ENCODE results near the gene PUM2.

The PUM2 gene

GRCh38 chr2:20391951-20392699 lies 41.5 kb upstream of the PUM2 start:
- CTCF ChIA-PET: interaction anchor here (0.6 kb wide), 1 partner anchor 110 kb away, joined by 3 read pairs; no protein-coding TSS in a partner anchor
- H3K27ac ChIP-seq: peak overlapping the region; percentile 12; the same call in 1 of the 2 replicates
- POLR2A ChIA-PET (ENCODE audit: low non-redundant PET): no interaction called here
- peak; percentile 82 for DNase-seq (ENCODE audit: low spot score)
- TF ChIP-seq, protein P1, sequence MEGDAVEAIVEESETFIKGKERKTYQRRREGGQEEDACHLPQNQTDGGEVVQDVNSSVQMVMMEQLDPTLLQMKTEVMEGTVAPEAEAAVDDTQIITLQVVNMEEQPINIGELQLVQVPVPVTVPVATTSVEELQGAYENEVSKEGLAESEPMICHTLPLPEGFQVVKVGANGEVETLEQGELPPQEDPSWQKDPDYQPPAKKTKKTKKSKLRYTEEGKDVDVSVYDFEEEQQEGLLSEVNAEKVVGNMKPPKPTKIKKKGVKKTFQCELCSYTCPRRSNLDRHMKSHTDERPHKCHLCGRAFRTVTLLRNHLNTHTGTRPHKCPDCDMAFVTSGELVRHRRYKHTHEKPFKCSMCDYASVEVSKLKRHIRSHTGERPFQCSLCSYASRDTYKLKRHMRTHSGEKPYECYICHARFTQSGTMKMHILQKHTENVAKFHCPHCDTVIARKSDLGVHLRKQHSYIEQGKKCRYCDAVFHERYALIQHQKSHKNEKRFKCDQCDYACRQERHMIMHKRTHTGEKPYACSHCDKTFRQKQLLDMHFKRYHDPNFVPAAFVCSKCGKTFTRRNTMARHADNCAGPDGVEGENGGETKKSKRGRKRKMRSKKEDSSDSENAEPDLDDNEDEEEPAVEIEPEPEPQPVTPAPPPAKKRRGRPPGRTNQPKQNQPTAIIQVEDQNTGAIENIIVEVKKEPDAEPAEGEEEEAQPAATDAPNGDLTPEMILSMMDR (conservative IDR thresholded peaks at IDR 0.05; ENCODE audit: low read depth): no peak

DNA sequence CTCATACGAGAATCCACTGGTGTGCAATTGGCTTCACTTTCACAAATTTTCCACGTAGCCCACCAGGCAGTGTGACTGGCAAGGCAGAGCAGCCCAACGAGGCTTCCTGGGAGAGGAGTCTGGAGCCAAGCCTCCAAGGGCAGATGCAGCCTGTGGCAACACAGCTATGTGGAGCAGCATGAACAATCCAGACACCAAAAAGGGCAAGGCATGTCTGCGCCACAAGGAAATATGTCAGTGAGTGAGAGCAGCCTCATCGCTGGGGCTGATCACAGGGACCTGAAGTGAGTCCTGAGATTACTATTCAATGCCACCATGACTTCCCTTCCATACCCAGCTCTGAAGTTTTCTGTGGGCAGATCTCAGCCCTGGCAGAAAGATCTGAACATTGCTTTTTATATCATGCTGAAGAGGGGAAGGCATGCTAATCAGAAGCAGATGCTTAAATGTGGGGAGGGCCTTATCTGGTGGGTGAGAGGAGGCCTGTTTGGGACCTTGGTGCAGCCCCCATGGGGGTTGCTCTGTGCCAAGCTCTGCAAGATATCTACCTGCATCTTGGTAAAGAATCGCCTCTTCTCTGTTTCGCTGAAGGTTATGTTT lies 40.0 kb upstream of the PUM2 start:
- TF ChIP-seq, protein P1 (conservative IDR thresholded peaks at IDR 0.05; ENCODE audit: low read depth): no peak
- DNase-seq (ENCODE audit: low spot score): no peak
- peak overlapping the region; percentile 17; the same call in 1 of the 2 replicates for H3K27ac ChIP-seq
- CTCF ChIA-PET: interaction anchor here (0.6 kb wide), 1 partner anchor 37 kb away, joined by 3 read pairs; no protein-coding TSS in a partner anchor
- POLR2A ChIA-PET (ENCODE audit: low non-redundant PET): no interaction called here

- no peak overlapping the region for H3K27ac ChIP-seq
- TF ChIP-seq, protein P1 (conservative IDR thresholded peaks at IDR 0.05; ENCODE audit: low read depth): no peak
- ChIA-PET CTCF (no interaction called here), POLR2A (ENCODE audit: low non-redundant PET) (no interaction called here)
- DNase-seq (ENCODE audit: low spot score): no peak
These were observed 34.3 kb upstream of the PUM2 start for GRCh38 chr2:20384953-20385352.

GRCh38 chr2:20382965-20383810 lies 32.5 kb upstream of the PUM2 start:
- H3K27ac ChIP-seq: no peak overlapping the region
- TF ChIP-seq, protein P1 (conservative IDR thresholded peaks at IDR 0.05; ENCODE audit: low read depth): no peak
- CTCF ChIA-PET: interaction anchor here (0.6 kb wide), 2 partner anchors 29 to 267 kb away, joined by 3 read pairs; no protein-coding TSS in a partner anchor
- no peak for DNase-seq (ENCODE audit: low spot score)
- POLR2A ChIA-PET (ENCODE audit: low non-redundant PET): interaction anchor here (0.6 kb wide), 1 partner anchor 269 kb away, joined by 5 read pairs; no protein-coding TSS in a partner anchor

- ChIA-PET CTCF (interaction anchor here (0.6 kb wide), 1 partner anchor 10 kb away, joined by 3 read pairs; no protein-coding TSS in a partner anchor), POLR2A (ENCODE audit: low non-redundant PET) (no interaction called here)
- TF ChIP-seq, protein P1 (conservative IDR thresholded peaks at IDR 0.05; ENCODE audit: low read depth): no peak
- no peak for DNase-seq (ENCODE audit: low spot score)
- H3K27ac ChIP-seq: no peak overlapping the region
These were observed 30.8 kb upstream of the PUM2 start for GRCh38 chr2:20381457-20381856.
